G401.6 (cell line): Measurements from ENCODE around the gene PSTPIP1.

Source experiments
- FAIRE-seq: peaks from 2 replicates; lab custom pipeline; 2012; peaks lifted over from hg19 to GRCh38; lab: Jason Lieb, UNC

The PSTPIP1 gene

DNA sequence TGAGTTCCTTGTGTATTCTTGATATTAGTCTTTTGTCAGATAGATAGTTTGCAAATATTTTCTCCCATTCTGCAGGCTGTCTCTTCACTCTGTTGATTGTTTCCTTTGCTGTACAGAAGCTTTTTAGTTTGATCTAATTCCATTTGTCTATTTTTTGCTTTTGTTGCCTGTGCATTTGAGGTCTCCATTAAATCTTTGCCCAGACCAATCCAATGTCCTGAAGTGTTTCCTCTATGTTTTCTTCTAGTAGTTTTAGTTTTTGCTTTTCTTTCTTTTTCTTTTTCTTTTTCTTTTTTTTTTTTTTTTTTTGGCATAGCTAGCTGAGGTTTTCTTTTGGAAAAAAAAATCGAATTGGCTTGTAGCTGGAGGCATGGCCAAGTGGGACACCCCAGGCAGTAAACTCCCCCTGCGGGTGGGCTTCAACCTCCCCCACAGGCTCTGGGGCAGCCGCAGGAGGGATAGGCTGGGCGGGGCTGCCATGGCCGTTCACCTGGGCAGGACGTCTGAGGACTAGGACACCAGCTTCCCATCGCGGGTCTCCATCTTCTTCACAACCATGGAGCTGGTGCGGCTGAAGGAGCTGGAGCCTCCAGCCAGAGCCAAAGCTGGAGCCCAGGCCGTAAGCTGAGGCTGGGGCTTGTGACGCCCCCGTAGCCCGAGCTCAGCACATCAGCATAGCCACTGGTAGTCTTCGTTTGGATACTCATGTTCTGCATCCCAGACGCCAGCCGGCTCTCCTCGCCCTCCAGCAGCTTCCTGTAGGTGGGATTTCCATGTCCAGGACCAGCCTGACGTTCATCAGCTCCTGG, 16.2 kb upstream of the PSTPIP1 start:
- no peak for FAIRE-seq

DNA sequence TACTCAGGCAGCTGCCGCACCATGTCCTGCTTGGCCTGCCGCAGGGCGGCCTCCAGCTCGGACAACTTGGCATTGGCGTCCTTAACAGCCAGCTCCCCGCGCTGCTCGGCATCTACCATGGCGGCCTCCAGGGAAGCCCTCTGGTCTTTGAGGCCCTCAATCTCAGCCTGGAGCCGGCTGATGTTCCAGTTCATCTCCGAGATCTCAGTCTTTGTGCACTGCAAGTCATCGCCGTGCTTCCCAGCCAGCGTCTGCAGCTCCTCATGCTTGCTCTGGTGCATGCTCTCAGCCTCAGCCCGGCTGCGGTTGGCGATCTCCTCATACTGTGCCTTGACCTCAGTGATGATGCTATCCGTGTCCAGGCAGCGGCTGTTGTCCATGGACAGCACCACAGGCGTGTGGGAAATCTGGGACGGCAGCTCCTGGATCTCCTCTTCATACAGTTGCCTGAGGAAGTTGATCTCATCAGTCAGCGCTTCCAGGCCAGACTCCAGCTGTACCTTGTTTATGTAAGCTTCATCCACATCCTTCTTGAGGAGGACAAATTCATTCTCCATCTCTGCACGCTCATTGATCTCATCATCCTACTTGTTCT, 15.5 kb upstream of the PSTPIP1 start:
- no peak for FAIRE-seq

DNA sequence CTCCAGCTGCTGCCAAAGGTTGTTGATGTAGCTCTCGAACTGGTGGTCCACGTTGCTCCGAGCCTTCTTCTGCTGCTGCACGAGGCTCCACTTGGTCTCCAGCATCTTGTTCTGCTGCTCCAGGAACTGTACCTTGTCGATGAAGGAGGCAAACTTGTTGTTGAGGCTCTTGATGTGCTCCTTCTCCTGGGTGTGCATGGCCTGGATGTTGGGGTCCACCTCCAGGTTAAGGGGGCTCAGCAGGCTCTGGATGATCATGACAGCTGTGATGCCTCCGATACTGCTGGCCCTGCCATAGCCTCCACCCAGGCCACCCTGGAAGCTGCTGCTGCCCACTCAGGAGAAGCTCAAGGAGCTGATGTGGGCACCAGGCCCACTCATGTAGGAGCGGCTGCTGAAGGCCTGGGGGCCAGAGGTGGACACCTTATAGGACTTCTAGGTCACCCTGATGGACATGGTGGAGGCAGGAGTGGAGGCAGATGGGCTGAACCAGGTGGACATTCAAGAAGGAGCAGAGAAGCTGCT, 14.9 kb upstream of the PSTPIP1 start:
- no peak for FAIRE-seq

DNA sequence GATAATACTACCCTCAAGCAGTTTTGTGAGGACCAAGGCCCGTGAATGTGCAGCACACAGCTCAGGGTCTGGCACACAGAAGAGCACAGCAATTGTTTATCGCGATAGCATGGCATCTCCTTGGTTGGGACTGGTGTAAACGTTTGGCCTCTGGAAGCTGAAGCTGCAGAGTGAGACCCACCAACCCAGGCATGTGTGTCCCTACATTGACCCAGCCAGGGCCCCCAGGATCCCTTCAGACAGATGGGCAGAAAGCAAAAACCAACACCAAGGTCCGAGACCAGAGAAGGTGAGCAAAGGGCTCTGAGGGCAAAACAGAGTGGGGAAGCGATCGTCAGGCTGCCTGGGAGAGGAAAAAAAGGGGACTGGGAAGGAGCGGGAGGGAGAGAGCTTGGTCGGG, 12.6 kb upstream of the PSTPIP1 start:
- FAIRE-seq = no peak

DNA sequence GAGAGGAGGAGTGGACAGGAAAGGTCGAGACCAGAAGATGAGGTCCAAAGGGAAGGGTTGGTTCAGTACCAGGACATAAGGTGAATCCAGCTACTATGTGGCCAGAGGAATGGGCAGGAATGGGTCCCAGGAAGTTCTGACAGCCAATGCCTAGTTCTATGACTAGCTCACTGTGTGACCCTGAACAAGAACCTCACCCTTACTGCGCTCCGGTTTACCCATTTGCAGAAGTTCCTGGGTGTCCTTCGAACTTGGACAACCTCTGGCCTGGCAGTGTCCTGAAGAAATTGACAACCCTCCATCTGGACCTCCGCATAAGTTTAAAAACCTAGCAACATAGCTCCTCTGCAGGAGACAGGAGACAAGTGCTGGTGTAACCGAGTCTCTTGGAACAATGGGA, 12.2 kb upstream of the PSTPIP1 start:
- no peak for FAIRE-seq

DNA sequence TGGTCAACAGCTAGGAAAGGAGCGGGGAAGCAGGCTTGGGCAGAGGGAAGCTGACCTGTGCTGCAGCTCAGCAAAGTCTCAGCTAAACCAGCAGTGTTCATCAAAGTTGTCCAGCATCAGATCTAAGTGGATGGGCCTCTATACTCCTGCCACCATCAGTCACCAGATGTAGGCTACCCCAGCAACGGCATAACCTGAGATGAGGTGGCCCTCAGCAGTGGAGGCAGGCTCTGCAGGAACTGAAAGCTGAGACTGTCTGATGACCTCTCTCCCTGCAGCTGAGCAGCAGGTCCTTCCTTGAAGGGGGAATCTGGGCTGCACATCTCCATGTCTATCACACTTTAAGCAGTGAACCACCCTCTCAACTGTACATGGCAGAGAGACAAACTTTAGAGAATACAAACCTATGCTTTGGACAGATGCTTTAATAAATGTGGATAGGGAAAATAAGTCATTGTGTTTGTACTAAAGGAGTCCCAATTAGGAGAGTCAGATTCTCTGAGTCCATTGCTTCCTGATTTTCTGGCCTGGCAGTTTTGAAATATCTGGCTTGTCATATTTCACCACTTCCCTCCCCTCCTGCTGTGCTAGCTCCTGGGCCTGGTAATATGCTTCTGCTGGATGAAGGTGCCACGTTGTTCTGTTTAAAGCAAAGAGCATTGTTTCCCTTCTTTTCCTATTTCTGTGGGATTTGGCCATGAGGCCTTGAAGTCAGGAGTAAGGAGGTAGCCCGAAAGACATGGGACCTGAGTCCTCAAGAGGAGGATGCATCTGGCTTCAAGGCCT, 11.1 kb upstream of the PSTPIP1 start:
- FAIRE-seq = no peak

DNA sequence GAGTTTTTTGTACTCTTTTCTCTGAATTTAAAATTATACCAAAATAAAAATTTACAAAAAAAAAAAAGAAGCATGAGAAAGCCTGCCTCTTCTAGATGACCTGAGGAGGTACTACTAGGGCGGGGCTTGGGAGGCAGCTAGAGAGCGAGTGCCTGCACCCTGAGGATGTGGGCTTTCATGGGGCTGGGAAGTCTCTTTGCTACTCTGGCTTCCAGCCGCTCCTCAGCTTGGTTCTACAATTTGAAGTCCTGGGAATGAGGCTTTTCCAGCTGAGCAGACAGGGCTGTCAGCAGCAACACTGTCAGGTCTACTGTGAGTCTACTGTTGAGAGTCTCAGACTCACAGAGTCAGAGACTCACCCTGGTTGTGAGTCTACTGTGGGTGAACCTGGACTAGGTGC, 8.2 kb upstream of the PSTPIP1 start:
- no peak for FAIRE-seq

DNA sequence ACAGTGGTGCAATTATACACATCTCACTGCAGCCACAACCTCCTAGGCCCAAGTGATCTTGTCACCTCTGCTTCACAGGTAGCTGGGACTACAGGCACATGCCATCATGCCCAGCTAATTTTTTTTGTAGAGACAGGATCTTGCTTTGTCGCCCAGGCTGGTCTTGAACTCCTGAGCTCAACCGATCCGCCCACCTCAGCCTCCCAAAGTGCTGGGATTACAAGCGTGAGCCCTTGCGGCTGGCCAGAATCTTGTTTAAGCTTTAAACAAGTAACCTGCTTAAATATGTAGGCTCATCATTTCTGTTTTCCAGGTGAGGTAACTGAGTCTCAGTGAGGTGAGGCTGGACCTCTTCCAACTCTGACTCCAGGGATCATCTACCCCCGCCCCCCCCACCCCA, 7.7 kb upstream of the PSTPIP1 start:
- FAIRE-seq = no peak

DNA sequence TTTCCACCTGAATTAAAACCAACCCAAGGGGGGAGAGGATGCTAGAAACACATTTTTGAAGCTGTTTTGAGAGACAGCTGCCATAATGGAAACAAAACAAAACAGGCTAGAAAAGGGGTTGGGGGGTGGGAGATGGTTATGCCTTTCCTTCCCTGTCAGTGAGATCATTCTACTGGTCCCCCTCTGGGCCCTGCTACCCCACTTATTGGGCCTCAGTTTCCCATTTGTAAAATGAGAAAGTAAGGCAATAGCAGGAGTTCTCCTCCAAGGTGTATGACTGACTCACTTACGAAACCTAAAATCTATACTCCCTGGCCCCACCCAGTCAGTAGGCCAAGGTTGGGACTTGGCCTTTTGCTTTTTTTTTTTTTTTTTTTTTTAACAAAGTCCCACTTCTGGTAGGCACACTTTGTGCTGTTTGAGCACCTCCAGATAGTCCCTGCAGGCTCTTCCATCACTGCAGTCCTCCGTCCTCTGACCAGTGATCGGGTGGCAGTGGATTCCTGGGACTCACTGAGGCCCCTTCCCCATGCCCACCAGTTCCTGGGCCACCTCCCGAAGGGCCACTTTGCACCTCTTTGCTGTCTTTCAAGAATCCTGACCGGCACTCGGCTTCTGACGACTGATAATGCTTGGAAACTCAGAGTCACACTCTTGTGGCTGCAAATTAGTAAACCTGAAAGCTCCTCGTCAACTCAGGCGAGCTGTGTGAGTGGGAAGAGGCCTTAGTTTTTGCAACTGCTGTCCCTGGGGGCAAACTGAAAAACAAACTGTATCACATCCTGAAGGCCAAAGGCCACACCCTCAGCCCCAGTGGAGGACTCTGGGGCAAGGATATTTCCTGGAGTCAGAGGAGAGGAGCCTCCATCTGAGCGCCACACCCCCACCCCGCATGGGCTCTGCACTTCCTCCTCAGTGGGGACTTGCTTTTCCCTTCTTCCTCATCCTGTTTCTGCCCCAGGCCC, 6.7 kb upstream of the PSTPIP1 start:
- no peak for FAIRE-seq

DNA sequence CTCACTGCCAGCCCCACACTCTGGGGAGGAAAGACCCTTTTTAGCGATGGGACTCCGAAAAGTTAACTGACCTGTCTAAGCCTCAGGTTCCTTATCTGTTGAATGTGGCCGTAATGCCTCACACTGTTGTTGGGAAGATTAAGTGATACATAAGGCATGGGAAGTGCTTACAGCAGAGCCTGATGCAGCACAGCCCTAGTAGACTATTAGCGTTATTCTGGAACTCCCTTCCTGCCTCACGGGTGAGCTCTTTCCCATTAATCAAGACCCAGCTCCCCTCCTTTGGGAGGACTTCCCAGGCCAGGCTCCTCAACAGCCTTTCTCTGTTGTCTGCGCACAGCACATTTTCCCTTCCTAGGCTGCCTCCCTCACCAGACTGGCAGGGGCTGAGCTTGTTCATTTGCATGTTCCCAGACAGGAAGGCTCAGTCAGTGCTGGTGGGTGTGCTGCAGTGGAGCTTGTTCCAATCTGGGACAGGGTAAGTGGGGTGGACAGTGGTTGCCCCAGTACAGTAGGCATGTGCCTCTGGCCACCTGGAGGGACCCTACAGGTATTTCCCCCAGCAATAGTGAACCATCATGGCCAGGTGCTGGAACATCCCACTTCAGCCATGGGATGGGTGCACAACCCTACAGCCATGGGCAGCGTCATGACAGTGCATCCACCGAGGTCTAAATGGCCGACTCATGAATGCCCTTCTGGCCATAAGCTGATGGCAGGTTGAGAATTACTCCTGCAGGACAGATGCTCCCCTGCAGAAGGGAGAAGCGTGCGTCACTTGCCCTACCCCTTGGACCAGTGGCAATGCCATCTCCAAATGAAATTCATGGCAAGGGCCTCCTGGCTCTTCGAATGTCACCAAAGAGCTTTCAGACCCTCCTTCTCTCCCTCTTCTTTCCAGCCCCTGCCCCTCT, 5.8 kb upstream of the PSTPIP1 start:
- no peak for FAIRE-seq

DNA sequence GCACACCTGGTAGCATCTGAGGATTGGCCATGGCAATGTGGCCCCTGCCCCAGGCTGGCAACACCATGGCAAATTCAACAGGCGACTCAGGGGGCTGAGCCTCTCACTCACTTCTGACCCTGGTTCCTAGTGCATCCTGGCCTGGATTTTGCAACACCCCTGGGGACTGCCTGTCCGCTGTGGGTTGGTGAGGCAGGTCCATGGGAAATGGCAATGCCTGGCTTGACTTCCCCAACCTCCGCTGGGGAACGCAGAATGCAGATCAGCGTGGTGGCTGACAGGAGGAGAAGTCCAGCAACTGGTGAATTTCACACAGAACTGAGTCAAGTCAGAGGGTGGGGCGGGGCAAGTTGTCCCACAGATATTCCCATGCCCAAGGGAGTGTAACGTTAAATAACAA, 3.9 kb upstream of the PSTPIP1 start:
- no peak for FAIRE-seq

DNA sequence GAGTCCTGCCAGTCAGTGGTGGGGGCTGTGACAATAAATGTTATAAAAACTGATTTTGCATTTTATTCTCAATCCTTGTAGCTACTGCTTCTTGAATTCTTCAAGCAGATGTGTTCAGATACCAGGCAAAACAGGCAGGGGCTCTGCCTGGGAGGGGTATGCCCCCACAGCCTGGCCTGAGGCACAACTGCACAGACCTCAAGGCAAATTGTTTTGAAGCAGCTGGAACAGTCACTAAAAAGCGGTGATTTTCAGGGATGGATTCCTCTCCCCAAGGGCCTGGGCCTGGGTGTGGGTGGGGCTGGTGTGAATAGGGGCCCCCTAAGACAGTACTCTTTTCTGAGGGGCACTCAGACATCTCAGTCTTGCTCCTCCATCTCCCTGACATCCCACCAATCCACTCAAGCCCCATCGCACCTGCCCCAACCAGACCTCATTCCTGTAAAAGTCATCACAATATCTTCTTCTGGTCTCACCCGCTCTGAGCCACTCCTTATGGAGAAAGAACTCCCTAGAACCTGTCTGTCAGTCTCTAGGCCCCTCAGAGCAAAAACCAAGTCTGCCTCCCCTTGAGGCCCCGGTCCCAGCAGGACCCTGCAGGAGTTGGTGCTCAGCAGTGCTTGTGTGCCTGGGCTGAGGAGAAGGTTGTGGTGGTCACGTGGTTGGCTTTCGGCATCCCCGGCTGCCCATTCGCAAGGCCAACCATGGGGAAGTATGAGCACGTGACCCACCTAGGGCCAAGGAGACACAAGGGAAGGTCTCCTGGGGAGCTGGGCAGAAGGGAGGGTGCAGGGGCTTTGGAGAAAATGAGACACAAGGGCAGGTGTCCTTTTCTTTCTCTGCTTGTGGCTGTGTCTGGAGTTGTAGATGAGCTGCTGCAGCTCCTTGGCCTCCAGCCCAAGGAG, 2.9 kb upstream of the PSTPIP1 start:
- FAIRE-seq = no peak

DNA sequence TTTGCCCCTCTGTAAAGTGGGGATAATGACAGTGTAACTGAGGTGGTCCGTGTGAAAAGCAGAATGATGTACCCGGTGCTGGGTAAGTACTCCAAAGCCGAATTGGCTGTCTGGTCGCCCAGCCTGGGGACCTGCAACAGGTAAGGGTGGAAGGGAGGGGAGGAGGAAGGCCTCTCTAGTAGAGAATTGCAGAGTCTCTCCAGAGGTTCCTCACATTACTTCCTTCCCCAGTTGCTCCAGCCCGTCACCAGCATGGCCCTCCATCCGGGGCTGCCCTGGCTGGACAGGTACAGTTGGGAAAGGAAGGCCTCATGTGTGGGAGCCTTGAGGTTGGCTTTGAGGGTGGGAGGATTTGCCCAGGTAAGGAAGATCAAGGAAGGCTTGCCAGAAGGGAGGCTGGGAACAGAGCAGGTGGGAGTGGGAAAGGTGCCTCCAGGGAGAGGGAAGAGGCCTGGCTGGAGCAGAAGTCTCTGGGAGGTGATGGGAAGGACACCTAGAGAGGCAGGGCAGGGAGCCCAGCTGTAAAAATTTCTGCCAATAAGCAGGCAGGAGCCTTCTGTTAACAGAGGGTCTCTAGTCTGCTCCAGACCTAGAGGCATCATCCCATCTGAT, 1.7 kb upstream of the PSTPIP1 start:
- no peak for FAIRE-seq

DNA sequence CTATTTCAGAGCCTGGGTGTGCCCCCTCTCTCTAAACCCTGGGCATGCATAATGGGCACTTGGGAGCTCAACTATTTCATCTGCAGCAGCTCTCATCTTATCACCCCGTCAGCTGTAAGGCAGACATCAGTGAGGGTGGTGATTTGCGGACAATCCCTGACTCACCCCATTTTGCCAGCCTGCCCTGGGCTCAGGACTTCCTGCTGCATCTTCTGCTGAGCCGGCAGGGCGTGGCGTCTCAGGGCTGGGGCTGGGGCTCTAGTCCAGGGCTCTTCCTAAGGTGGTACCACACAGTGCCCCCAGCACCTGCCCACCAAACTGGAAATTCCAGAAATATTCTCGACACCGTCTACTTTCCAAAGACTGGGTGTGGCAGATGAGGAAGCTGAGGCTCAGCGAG, 925 bp upstream of the PSTPIP1 start:
- no peak for FAIRE-seq

DNA sequence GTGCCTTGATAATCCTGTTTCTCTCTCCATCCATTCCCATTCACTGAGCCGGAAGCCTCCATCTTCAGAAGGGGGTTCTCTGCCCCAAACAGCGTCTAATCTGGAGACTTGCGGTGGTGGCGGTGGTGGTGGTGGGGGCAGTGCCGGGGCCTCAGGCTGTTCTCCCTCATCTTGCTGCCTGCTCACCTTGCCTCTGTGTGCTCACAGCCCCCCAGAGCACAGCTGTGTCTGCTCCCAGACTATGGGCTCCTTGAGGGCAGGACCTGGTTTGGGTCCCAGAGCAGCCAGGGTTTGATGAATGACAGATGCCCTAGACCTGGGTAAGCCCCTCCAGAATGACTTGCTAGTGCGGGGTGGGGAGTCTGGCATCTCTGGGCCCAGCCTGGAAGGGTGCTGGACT, 430 bp upstream of the PSTPIP1 start:
- no peak for FAIRE-seq

DNA sequence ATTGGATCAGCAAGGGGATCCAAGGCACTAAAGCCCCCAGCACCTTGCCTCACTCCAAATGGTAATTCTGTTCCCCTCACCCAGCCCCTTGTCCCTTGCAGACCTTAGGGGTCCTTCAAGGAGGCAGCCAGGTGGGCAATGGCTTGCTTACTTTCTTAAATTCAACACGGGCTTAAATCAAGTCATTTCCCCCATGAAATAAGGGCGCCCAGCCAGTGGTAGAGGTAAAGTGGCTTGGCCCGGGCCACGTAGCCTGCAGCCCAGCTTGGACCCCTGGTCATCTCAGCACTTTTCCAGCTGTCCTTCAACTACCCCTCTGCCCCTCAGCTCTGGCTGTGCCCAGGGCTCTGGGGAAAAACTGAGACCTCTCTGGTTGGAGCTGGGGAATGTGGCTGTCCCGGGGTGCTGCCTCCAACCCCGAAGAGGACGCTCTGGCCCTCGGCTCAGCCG, 1.2 kb downstream of the PSTPIP1 start:
- FAIRE-seq = no peak

DNA sequence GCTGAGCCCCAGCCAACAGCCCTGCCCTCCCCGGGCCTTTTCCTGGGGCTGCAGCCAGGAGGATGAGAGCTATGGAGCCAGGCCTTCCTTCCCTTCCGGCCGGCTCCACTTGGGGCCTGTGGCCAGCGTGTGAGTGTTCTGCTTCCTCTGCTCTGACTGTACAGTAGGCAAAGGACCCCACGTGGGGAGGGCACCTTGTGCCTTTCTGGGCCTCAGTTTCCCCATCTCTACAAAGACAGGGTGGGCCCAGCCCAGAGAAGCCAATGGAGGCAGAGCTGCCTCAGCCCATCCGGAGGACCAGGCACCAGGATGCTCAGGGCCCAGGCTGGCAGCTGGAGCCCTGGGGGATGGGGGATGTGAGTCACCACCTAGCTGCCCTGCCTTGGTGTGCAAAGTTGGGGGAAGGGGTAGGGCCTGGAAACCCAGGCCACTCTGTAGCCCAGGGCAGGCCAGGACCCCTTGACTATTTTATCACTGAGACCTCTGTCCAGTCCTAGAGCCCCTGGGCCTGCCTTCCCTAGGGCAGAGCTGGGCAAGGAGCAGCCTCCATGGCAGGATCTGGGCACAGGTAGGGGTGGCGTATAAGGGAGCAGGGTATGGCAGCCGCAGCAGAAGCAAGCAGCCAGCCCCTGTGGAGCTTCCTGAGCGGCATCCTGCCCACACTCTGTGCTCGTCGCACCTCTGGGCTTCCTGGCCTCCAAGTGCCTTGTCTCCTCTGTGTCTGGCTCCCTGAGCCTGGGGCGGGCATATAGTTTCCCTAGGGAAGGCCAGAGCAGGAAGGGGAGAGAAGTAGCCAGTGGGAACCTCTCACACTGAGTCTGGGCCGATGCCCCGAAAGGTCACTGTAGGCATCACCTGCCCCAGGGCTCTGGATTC, 1.8 kb downstream of the PSTPIP1 start:
- no peak for FAIRE-seq

DNA sequence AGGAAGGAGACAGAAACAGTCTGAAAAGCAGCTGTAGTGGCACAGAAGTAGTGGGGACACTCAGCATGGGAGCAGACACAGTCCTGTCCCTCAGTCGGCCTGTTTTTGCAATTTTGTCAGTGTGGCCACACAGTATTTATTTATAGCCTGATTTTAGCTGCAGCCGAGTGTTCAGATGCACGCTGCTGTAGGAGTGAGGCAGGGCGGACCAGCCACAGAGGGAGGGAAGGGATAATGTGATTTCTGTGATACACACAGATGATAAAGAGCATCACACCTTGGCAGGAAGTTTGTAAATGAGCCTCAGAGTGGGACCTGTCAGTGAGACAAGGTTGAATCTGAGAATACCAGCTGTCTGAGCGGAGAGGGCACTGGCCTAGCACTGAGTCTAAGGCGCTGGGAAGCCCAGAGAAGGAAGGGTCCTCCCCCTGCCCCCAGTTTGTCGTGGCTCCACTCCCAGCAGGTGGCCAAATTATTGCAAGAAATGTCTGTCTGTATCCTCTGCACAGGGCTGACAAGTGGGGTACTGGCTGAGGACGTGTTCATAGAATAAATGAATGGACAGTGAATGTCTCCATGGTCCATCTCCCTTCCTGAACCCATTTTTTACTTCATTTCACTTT, 3.8 kb downstream of the PSTPIP1 start:
- no peak for FAIRE-seq
